A375 (cell line): Measurements from ENCODE around the gene CD164. TPM values are rescaled to one million over a fixed set of nuclear protein-coding genes. Genes with fewer than 3 reads are reported as not detected.

ENCODE experiments used
- total RNA-seq: library from RNA; depleted of rRNA; stranded (reverse); fragments of >200 nt; shearing (Covaris generic); gene quantifications from 2 replicates; pipeline ENCODE4 v1.2.3, GENCODE V29; 2014; rRNA removed

The CD164 gene
- total RNA-seq: 52.1 and 53.8 TPM in 2 replicates

DNA sequence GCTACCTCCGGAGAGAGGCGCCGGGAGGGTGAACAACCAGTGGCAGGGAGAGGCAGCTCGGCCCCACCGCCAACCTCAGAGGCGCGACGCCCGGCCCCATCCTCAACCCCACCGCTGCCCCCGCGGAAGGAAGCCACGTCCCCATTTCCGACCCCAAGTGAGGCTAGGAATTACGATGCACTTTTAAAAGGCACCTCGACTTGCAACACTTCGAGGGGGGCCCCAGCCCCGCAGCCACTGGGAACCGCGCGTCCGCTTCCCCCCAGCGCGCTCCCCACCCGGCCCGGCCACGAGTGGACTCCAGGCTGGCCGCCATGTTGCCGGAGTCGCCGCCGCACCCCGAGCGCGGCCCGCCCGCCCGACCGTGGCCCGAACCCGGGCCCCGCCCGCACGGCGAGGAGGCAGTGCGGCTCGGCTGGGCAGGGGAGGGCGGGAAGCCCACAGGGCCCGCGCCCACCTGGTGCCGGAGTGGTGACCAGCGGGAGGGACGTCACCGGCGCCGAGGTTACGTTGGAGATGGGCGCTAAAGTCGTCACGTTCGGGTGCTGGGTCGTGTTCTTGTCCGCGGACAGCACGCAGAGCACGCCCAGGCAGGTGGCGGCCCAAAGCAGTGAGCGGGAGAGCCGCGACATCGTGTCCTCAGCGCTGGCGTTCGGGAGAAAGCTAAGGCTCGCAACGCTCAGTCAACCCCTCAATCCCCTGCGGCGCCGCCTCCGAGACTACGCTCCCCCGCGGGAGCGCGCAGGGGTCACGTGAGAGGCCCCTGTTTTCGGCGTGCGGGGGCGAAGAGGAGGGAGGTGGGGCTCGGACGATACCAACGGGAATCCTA lies at the start of gene CD164:
CD164 (minus strand) TSS at position 721 of the 829 bp plus-strand sequence; CDS start at position 632, 89 bp downstream.

Other genes starting within 250 kb of the CD164 start
- 0.91 and 1.2 TPM in 2 replicates for gene PPIL6, start 58.2 kb upstream of the CD164 start, total RNA-seq
- 10.0 and 11.0 TPM in 2 replicates for gene SMPD2, start 58.3 kb upstream of the CD164 start, total RNA-seq
- 22.5 and 22.9 TPM in 2 replicates for gene MICAL1, start 73.3 kb upstream of the CD164 start, total RNA-seq
- gene ZBTB24, start 100.8 kb upstream of the CD164 start, total RNA-seq: 5.4 and 5.7 TPM in 2 replicates